T-helper 2 cell treated with Interferon-gamma antibody and Interleukin-4, amounts not matched to agents 5 μg/mL and 100 μg/mL, for 36 hours (primary cell): Measurements from ENCODE around the gene DXO.

Experiments
- DNase-seq: peaks from one replicate; pipeline ENCODE4 v3.0.0; 2021; ENCODE audit warnings: low spot score
- H3K27ac Mint-ChIP-seq: one replicate; pipeline ENCODE4 v1.8.0; 2021; ENCODE audit warnings: mild to moderate bottlenecking, mixed read lengths
- H3K27me3 Mint-ChIP-seq: one replicate; pipeline ENCODE4 v1.8.0; 2021; ENCODE audit warnings: low read depth, mixed read lengths
- H3K36me3 Mint-ChIP-seq: one replicate; pipeline ENCODE4 v1.8.0; 2021; ENCODE audit warnings: low read depth, mixed read lengths
- H3K4me1 Mint-ChIP-seq: one replicate; pipeline ENCODE4 v1.8.0; 2021; ENCODE audit warnings: low read depth, mixed read lengths
- H3K4me3 Mint-ChIP-seq: one replicate; pipeline ENCODE4 v1.8.0; 2022; ENCODE audit warnings: mild to moderate bottlenecking, moderate library complexity, mixed read lengths
- H3K9me3 Mint-ChIP-seq: one replicate; pipeline ENCODE4 v1.8.0; 2021; ENCODE audit warnings: mixed read lengths

The DXO gene

DNA sequence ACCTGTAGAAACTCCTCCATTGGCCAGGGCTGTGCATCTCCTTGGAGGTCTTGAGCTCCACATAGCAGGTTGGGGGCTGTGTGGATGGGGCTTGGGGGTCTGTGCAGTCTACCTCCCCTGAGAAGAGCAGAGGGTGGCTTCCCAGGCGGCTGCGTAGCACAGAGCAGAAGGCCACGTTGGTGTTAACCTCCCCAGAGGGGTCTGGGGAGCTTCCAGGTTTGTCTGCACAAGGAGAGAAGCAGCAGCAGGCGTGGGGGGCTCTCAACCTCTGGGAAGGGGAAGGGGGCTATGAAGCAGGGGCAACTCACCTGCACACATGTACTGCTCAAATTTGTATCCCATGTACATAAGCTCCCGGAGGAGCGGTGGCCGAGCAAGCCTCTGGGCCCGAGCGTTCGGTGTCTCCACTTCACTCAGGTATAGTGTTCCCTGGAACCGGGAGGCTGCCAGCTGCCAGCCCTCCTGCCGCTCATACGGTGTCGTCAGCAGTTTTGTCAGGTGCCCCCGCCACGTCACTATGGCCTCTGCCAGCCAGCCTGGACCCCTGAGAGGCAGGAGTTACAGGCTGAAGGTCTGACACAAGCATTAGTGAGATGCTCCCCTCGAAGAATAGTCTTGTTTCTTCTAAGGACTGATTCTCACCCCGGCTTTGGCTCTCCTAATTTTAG is 1.2 kb downstream of the DXO start:
- DNase-seq, result no peak
- H3K4me1 Mint-ChIP-seq, result peaks cover 18% of the 10 kb centered on the region
- H3K27ac Mint-ChIP-seq, result peak overlapping the region; percentile 100
- peaks cover 30% of the 10 kb centered on the region for H3K36me3 Mint-ChIP-seq
- no peaks in the 10 kb centered on the region for H3K9me3 Mint-ChIP-seq
- no peaks in the 10 kb centered on the region for H3K27me3 Mint-ChIP-seq
- peak overlapping the region; percentile 98 for H3K4me3 Mint-ChIP-seq

DNA sequence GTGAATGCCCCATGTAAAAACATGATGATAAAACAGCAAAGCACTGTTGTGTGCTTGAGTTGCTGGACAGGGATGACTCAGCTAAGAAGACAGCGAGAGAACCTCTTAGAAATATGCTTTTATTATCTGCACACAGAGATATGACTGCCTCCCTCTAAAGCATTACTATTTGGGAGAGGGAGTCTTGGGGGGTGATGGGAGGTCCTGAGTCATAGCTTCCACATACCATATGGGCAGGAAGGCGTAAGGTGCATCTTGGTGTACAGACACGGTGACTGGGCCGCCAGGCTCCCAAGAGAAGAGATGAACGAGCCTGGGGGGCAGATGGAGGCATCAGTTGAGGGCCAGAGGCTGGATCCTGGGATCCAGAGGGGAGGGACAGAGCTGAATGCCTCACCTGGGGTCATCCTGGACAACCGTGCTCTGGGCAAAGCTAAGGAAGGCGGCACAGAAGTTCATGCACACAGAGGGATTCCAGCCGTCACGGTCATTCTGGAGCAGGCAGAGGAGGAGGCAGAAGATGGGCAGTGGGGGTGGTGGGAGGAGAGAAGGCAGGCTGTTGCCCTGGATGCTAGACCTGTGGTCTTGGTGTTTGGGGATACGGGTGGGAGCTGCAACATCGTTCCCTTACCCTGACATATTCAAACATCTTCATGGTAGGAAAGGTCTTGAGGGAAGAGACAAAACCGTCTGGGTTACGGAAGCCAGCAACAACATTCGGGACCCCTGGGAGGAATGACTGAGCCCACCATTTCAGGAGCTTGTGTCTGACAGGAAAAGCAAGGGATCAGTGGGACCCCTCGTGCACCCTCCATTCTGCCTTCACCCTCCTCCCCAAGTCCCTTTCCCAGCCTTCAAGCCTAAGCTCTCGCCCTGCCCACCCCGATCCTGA is 2.0 kb downstream of the DXO start:
- no peak for DNase-seq
- no peaks in the 10 kb centered on the region for H3K27me3 Mint-ChIP-seq
- H3K4me3 Mint-ChIP-seq, result peak overlapping the region; percentile 60
- peaks cover 32% of the 10 kb centered on the region for H3K36me3 Mint-ChIP-seq
- no peaks in the 10 kb centered on the region for H3K9me3 Mint-ChIP-seq
- H3K27ac Mint-ChIP-seq, result peak overlapping the region; percentile 100
- peaks cover 18% of the 10 kb centered on the region for H3K4me1 Mint-ChIP-seq

GRCh38 chr6:31968791-31969711 is 2.9 kb downstream of the DXO start:
- H3K36me3 Mint-ChIP-seq, result peaks cover 34% of the 10 kb centered on the region
- H3K9me3 Mint-ChIP-seq, result no peaks in the 10 kb centered on the region
- H3K4me1 Mint-ChIP-seq, result peaks cover 18% of the 10 kb centered on the region
- DNase-seq, result no peak
- no peaks in the 10 kb centered on the region for H3K27me3 Mint-ChIP-seq
- H3K4me3 Mint-ChIP-seq, result no peak overlapping the region
- peak overlapping the region; percentile 33 for H3K27ac Mint-ChIP-seq

- Mint-ChIP-seq H3K4me1 (peaks cover 16% of the 10 kb centered on the region), H3K4me3 (no peak overlapping the region), H3K9me3 (no peaks in the 10 kb centered on the region), H3K27me3 (no peaks in the 10 kb centered on the region), H3K36me3 (peaks cover 37% of the 10 kb centered on the region), H3K27ac (no peak overlapping the region)
- no peak for DNase-seq
Observed at GRCh38 chr6:31968326-31968725, 3.6 kb downstream of the DXO start.

- H3K36me3 Mint-ChIP-seq, result peaks cover 42% of the 10 kb centered on the region
- H3K4me3 Mint-ChIP-seq, result no peak overlapping the region
- DNase-seq, result no peak
Observed at GRCh38 chr6:31967926-31968320, 4.0 kb downstream of the DXO start.

GRCh38 chr6:31966997-31967925 is 4.7 kb downstream of the DXO start:
- no peak for DNase-seq
- H3K9me3 Mint-ChIP-seq, result no peaks in the 10 kb centered on the region
- peaks cover 48% of the 10 kb centered on the region for H3K36me3 Mint-ChIP-seq
- H3K4me3 Mint-ChIP-seq, result no peak overlapping the region
- H3K27ac Mint-ChIP-seq, result no peak overlapping the region
- H3K4me1 Mint-ChIP-seq, result peaks cover 8% of the 10 kb centered on the region
- no peaks in the 10 kb centered on the region for H3K27me3 Mint-ChIP-seq

More at GRCh38 chr6:31967926-31968320, 4.0 kb downstream of the DXO start:
- Mint-ChIP-seq H3K27ac (no peak overlapping the region), H3K4me1 (peaks cover 12% of the 10 kb centered on the region), H3K27me3 (no peaks in the 10 kb centered on the region), H3K9me3 (no peaks in the 10 kb centered on the region)

DNA sequence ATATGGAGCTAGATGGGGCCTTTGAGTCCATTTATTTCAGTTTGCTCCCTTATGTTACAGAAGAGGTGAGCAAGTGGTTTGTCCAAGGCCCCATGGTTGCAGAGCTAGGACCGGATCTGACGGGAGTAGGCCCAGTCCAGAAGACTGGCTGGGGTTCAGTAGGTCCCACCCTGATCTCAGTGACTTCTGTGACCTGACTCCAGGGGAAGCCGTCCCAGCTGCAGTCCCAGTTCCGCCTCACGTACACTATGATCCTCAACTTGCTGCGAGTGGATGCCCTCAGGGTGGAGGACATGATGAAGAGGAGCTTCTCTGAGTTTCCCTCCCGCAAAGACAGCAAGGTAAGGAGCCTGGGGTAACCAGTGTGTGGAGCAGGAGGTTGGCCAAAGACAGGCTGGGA is 5.4 kb downstream of the DXO start:
- H3K4me1 Mint-ChIP-seq, result peaks cover 8% of the 10 kb centered on the region
- no peak overlapping the region for H3K27ac Mint-ChIP-seq
- H3K27me3 Mint-ChIP-seq, result no peaks in the 10 kb centered on the region
- H3K36me3 Mint-ChIP-seq, result peaks cover 54% of the 10 kb centered on the region
- no peaks in the 10 kb centered on the region for H3K9me3 Mint-ChIP-seq
- DNase-seq, result no peak
- no peak overlapping the region for H3K4me3 Mint-ChIP-seq

DNA sequence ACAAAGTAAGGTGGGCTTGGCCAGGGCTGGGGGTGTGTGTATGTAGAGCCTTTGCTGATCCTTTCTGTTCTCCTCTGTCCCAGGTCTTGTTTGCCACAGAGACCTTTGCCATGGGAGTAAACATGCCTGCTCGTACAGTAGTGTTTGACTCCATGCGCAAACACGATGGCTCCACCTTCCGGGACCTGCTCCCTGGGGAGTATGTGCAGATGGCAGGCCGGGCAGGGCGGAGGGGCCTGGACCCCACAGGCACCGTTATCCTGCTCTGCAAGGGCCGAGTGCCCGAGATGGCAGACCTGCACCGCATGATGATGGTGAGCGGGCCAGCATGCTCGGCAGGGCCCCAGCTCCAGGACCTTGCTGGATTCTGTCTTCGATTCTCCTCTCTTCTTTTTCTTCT is 6.2 kb downstream of the DXO start:
- Mint-ChIP-seq H3K36me3 (peaks cover 62% of the 10 kb centered on the region), H3K27ac (no peak overlapping the region)

GRCh38 chr6:31963921-31964320 is 8.0 kb downstream of the DXO start:
- no peaks in the 10 kb centered on the region for H3K27me3 Mint-ChIP-seq
- H3K9me3 Mint-ChIP-seq, result no peaks in the 10 kb centered on the region
- no peak for DNase-seq
- H3K4me3 Mint-ChIP-seq, result no peak overlapping the region
- no peak overlapping the region for H3K27ac Mint-ChIP-seq
- peaks cover 13% of the 10 kb centered on the region for H3K4me1 Mint-ChIP-seq
- peaks cover 59% of the 10 kb centered on the region for H3K36me3 Mint-ChIP-seq

More for the DNA sequence above, 6.2 kb downstream of the DXO start:
- no peak for DNase-seq
- Mint-ChIP-seq H3K4me1 (peaks cover 9% of the 10 kb centered on the region), H3K4me3 (no peak overlapping the region), H3K27me3 (no peaks in the 10 kb centered on the region), H3K9me3 (no peaks in the 10 kb centered on the region)

GRCh38 chr6:31961616-31962015 is 10.3 kb downstream of the DXO start:
- Mint-ChIP-seq H3K4me3 (peak overlapping the region; percentile 28), H3K36me3 (peaks cover 54% of the 10 kb centered on the region), H3K4me1 (peaks cover 27% of the 10 kb centered on the region), H3K9me3 (no peaks in the 10 kb centered on the region), H3K27me3 (no peaks in the 10 kb centered on the region), H3K27ac (peak overlapping the region; percentile 3)
- DNase-seq, result no peak

- Mint-ChIP-seq H3K4me3 (peak within 1 kb of the TSS; percentile 94), H3K4me1 (peaks cover 27% of the 10 kb centered on the region), H3K27me3 (no peaks in the 10 kb centered on the region), H3K27ac (peak within 1 kb of the TSS; percentile 97), H3K9me3 (no peaks in the 10 kb centered on the region), H3K36me3 (peaks cover 62% of the 10 kb centered on the region)
- peak; percentile 99 for DNase-seq
Observed at GRCh38 chr6:31958741-31959739, 12.9 kb downstream of the DXO start, which contains the start of the genes NELFE and SKIC2. Gene NELFE, minus strand, starts transcription at chr6:31958971. Its CDS starts 525 bp downstream, at chr6:31958446. Gene SKIC2, plus strand, starts transcription at chr6:31959175. Its CDS starts 18 bp downstream, at chr6:31959193.

DNA sequence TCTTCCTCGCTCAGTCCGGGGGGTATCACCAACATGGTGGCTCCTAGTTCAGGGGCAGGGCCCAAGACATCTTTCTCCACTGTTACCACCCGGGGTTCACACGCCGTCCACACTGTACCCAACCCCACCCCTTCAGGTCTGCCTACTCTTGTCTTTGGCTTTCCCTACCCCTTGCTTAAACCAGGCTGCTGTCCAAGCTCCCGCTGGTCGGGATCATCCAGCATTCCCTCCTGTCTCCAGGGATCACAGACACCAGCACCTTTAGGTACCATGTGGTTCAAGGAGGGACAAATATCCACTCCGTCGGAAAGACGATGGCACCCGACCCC is 13.6 kb downstream of the DXO start:
- Mint-ChIP-seq H3K27ac (peak overlapping the region; percentile 97), H3K27me3 (no peaks in the 10 kb centered on the region), H3K4me1 (peaks cover 27% of the 10 kb centered on the region), H3K4me3 (peak overlapping the region; percentile 94), H3K36me3 (peaks cover 64% of the 10 kb centered on the region), H3K9me3 (no peaks in the 10 kb centered on the region)
- DNase-seq, result no peak
